ENCODE results near the gene SELENOP. TPM values are rescaled to one million over a fixed set of nuclear protein-coding genes. Genes with fewer than 3 reads are reported as not detected.

SELENOP gene
- total and polyA plus RNA-seq, 2 of the 13 experiments (the other 11 are each of a cell fraction or from before 2014, with no cell fraction given), result 1,895 to 2,083 TPM

DNA sequence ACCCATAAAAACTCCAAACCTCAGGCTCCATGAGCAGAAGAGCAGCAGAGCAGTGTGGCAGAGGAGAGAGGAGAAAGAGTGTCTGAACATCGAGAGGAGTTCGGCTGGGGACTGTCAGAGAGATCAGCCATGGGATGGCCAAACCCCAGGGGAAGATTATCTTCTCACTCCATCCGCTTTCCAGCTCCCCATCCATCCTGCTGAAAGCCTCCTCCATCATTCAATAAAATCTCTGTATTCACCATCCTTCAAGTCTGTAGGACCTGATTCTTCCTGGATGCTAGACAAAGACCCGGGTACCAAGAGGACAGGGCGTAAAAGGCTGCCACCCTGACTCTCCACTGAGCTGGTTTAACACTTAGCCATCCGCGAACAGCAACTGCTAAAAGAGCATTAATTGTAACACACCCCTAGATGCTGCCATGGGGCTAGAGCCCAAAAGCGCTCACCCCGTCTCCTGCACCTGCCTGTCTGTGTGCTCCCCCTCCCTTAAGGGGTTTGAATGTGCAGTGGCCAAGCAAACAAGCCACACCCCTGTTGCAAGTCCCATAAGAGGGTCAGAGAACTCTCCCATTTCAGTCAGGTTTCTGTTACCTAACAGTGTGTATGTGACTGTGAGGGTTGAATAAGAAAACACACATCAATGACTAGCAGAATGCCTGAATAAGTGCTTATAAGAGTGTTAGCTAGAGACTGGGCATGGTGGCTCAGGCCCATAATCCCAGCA is 13.9 kb upstream of the SELENOP start (continued):
- no peak for TF ChIP-seq LRRFIP1 (CRISPR knock-in tag; conservative IDR thresholded peaks at IDR 0.05)
- no peak for TF ChIP-seq HMG20A (CRISPR knock-in tag; IDR thresholded peaks at IDR 0.05; ENCODE audit: borderline replicate concordance)
- TF ChIP-seq ZNF280D (CRISPR knock-in tag; IDR thresholded peaks at IDR 0.05), result no peak
- TF ChIP-seq MYC (CRISPR knock-in tag; IDR thresholded peaks at IDR 0.05; ENCODE audit: borderline replicate concordance), result no peak
- no peak for TF ChIP-seq KDM6A (CRISPR knock-in tag; IDR thresholded peaks at IDR 0.05; ENCODE audit: low read depth)
- TF ChIP-seq ZNF558 (CRISPR knock-in tag; IDR thresholded peaks at IDR 0.05; ENCODE audit: borderline replicate concordance), result no peak
- TF ChIP-seq ZNF282 (IDR thresholded peaks at IDR 0.05; ENCODE audit: partially characterized antibody), result no peak
- no peak for TF ChIP-seq HOXA3 (CRISPR knock-in tag; IDR thresholded peaks at IDR 0.05)
- TF ChIP-seq IKZF5 (CRISPR knock-in tag; IDR thresholded peaks at IDR 0.05), result no peak
- no peak for TF ChIP-seq ELF4 (CRISPR knock-in tag; IDR thresholded peaks at IDR 0.05; ENCODE audit: borderline replicate concordance)
- 0 out of 2 replicates have a peak, but pooled peaks have one; percentile 15 for TF ChIP-seq SOX5 (CRISPR knock-in tag; IDR thresholded peaks at IDR 0.05; ENCODE audit: borderline replicate concordance)
- no peak for TF ChIP-seq ZNF326 (CRISPR knock-in tag; IDR thresholded peaks at IDR 0.05; ENCODE audit: borderline replicate concordance)
- TF ChIP-seq FOXA1 (IDR thresholded peaks at IDR 0.05), result no peak
- TF ChIP-seq FOXA1 (CRISPR knock-in tag; IDR thresholded peaks at IDR 0.05), result no peak
- no peak for TF ChIP-seq ELF3 (CRISPR knock-in tag; IDR thresholded peaks at IDR 0.05)
- TF ChIP-seq THAP11 (CRISPR knock-in tag; IDR thresholded peaks at IDR 0.05), result no peak
- TF ChIP-seq, protein P1, sequence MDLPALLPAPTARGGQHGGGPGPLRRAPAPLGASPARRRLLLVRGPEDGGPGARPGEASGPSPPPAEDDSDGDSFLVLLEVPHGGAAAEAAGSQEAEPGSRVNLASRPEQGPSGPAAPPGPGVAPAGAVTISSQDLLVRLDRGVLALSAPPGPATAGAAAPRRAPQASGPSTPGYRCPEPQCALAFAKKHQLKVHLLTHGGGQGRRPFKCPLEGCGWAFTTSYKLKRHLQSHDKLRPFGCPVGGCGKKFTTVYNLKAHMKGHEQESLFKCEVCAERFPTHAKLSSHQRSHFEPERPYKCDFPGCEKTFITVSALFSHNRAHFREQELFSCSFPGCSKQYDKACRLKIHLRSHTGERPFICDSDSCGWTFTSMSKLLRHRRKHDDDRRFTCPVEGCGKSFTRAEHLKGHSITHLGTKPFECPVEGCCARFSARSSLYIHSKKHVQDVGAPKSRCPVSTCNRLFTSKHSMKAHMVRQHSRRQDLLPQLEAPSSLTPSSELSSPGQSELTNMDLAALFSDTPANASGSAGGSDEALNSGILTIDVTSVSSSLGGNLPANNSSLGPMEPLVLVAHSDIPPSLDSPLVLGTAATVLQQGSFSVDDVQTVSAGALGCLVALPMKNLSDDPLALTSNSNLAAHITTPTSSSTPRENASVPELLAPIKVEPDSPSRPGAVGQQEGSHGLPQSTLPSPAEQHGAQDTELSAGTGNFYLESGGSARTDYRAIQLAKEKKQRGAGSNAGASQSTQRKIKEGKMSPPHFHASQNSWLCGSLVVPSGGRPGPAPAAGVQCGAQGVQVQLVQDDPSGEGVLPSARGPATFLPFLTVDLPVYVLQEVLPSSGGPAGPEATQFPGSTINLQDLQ (CRISPR knock-in tag; IDR thresholded peaks at IDR 0.05), result no peak
- TF ChIP-seq KLF13 (CRISPR knock-in tag; IDR thresholded peaks at IDR 0.05), result no peak
- TF ChIP-seq ZNF572 (CRISPR knock-in tag; IDR thresholded peaks at IDR 0.05), result no peak
- no peak for TF ChIP-seq EHMT2 (IDR thresholded peaks at IDR 0.05; ENCODE audit: borderline replicate concordance, low read depth, low read length)
- TF ChIP-seq SAP130 (CRISPR knock-in tag; IDR thresholded peaks at IDR 0.05; ENCODE audit: low read depth), result peak; percentile 55
- no peak for TF ChIP-seq CREB1 (IDR thresholded peaks at IDR 0.05)
- no peak; the same call in 1 of the 2 replicates for TF ChIP-seq CREB1 (CRISPR knock-in tag; IDR thresholded peaks at IDR 0.05)
